Measurements from ENCODE around the gene KDM1B.

Gene KDM1B

GRCh38 chr6:18155150-18155863 is at the start of gene KDM1B:
Gene KDM1B, plus strand, starts transcription at chr6:18155422. Its CDS starts 4,474 bp downstream, at chr6:18159896.
- DNase-seq: peak; percentile 69 to 99 (median 98)

- no peak for DNase-seq
Observed at GRCh38 chr6:18107061-18107460, 48.2 kb upstream of the KDM1B start.

- no peak for DNase-seq
Observed at GRCh38 chr6:18110162-18110561, 45.1 kb upstream of the KDM1B start.

GRCh38 chr6:18115356-18115755 is 39.9 kb upstream of the KDM1B start:
- DNase-seq: no peak

- no peak for DNase-seq
Observed at GRCh38 chr6:18117136-18117535, 38.1 kb upstream of the KDM1B start.

- DNase-seq: no peak
Observed at GRCh38 chr6:18118330-18118729, 36.9 kb upstream of the KDM1B start.

GRCh38 chr6:18119236-18119635 is 36.0 kb upstream of the KDM1B start:
- no peak for DNase-seq

- no peak for DNase-seq
Observed at GRCh38 chr6:18121580-18122127, 33.6 kb upstream of the KDM1B start.

- DNase-seq: peak; percentile 4 to 88 (median 75)
Observed at GRCh38 chr6:18122128-18123093, 32.8 kb upstream of the KDM1B start, which contains the start of gene NHLRC1. Gene NHLRC1, minus strand, starts transcription at chr6:18122677. Its CDS starts 71 bp downstream, at chr6:18122606.

GRCh38 chr6:18126121-18126520 is 29.1 kb upstream of the KDM1B start:
- DNase-seq: no peak

GRCh38 chr6:18132346-18132745 is 22.9 kb upstream of the KDM1B start:
- DNase-seq: no peak

- no peak for DNase-seq
Observed at GRCh38 chr6:18135171-18135570, 20.1 kb upstream of the KDM1B start.

GRCh38 chr6:18136260-18136659 is 19.0 kb upstream of the KDM1B start:
- no peak for DNase-seq

GRCh38 chr6:18138906-18139305 is 16.3 kb upstream of the KDM1B start:
- no peak for DNase-seq

- DNase-seq: no peak
Observed at GRCh38 chr6:18139935-18140621, 15.1 kb upstream of the KDM1B start.

- DNase-seq: no peak
Observed at GRCh38 chr6:18141805-18142590, 13.2 kb upstream of the KDM1B start.

GRCh38 chr6:18142591-18142861 is 12.7 kb upstream of the KDM1B start:
- no peak for DNase-seq

GRCh38 chr6:18147160-18147559 is 8.1 kb upstream of the KDM1B start:
- no peak for DNase-seq

GRCh38 chr6:18147616-18148015 is 7.6 kb upstream of the KDM1B start:
- no peak for DNase-seq

- DNase-seq: no peak
Observed at GRCh38 chr6:18148304-18149025, 6.8 kb upstream of the KDM1B start.

Data from hypothalamus (tissue), 51 donors.